UCSD-AML1 (cell line): ENCODE measurements around the gene CYP27B1.

Experiments
- DNase-seq: peaks from one replicate; lab custom pipeline; 2025; ENCODE audit not compliant: unreplicated experiment; lab: John Stamatoyannopoulos, UW

The CYP27B1 gene

GRCh38 chr12:57751788-57752667 is 14.8 kb downstream of the CYP27B1 start, which contains the start of gene CDK4:
Gene CDK4 (minus strand): TSS chr12:57752310. CDS start chr12:57751717, 593 bp downstream.
- peak; percentile 100 for DNase-seq

- peak; percentile 48 for DNase-seq
Measured at GRCh38 chr12:57751432-57751787, 15.5 kb downstream of the CYP27B1 start.

- no peak for DNase-seq
Measured at GRCh38 chr12:57750561-57751431, 16.1 kb downstream of the CYP27B1 start.

GRCh38 chr12:57749061-57749460 is 17.8 kb downstream of the CYP27B1 start:
- DNase-seq = no peak

- DNase-seq = no peak
Measured at GRCh38 chr12:57746025-57746424, 20.9 kb downstream of the CYP27B1 start.

GRCh38 chr12:57745485-57745881 is 21.4 kb downstream of the CYP27B1 start:
- DNase-seq = no peak

GRCh38 chr12:57744777-57745484 is 21.9 kb downstream of the CYP27B1 start, which contains the start of gene TSPAN31:
Gene TSPAN31 (plus strand): TSS chr12:57745039. CDS start chr12:57745155, 116 bp downstream.
- DNase-seq = peak; percentile 93

- DNase-seq = peak; percentile 88
Measured at GRCh38 chr12:57744194-57744776, 22.6 kb downstream of the CYP27B1 start.

- DNase-seq = no peak
Measured at GRCh38 chr12:57743769-57744168, 23.1 kb downstream of the CYP27B1 start.

GRCh38 chr12:57741844-57742738 is 24.8 kb downstream of the CYP27B1 start:
- peak; percentile 77 for DNase-seq

GRCh38 chr12:57741413-57741789 is 25.5 kb downstream of the CYP27B1 start:
- no peak for DNase-seq

- peak; percentile 84 for DNase-seq
Measured at GRCh38 chr12:57740656-57741412, 26.0 kb downstream of the CYP27B1 start.

- DNase-seq = no peak
Measured at GRCh38 chr12:57739914-57740538, 26.9 kb downstream of the CYP27B1 start.

GRCh38 chr12:57739387-57739786 is 27.5 kb downstream of the CYP27B1 start:
- no peak for DNase-seq

- DNase-seq = no peak
Measured at GRCh38 chr12:57738661-57739237, 28.1 kb downstream of the CYP27B1 start, which contains the start of gene AGAP2. Gene AGAP2 (minus strand): TSS chr12:57738742. CDS start chr12:57738246, 496 bp downstream.

GRCh38 chr12:57737467-57738460 is 29.1 kb downstream of the CYP27B1 start:
- DNase-seq = no peak
